K562 (cell line): ENCODE data around the gene EGR1. TPM values are rescaled to one million over a fixed set of nuclear protein-coding genes. Genes with fewer than 3 reads are reported as not detected.

Experiments used
- NRF1 ChIP-seq, 2 experiments: fragments of 450-650 bp; IDR thresholded peaks in 1 of 2; conservative IDR thresholded peaks in 1 of 2; 2 replicates each; pipeline ENCODE4 v1.6.1; 2014; ENCODE audit warnings: mild to moderate bottlenecking in 2 of 2
- SRSF1 ChIP-seq: fragments of 200-400 bp; formaldehyde crosslinking; IDR thresholded peaks from 2 replicates; pipeline ENCODE4 v1.6.1; 2017; ENCODE audit warnings: mild to moderate bottlenecking, low read depth, low read length, moderate library complexity
- STAT5A ChIP-seq: IDR thresholded peaks from 2 replicates; pipeline ENCODE4 v1.6.1; 2012; ENCODE audit warnings: low read length, inconsistent platforms, borderline replicate concordance
- ZNF586 ChIP-seq: fragments of 450-650 bp; formaldehyde crosslinking; conservative IDR thresholded peaks from 2 replicates; pipeline ENCODE4 v1.4.0; 2020; ENCODE audit warnings: mild to moderate bottlenecking, moderate library complexity
- polyA plus RNA-seq, 8 experiments: library from polyadenylated mRNA; depleted of rRNA in 4 of 8; stranded (reverse) in 5 of 8; unstranded in 3 of 8; fragments of >200 nt; fragmentation: Nextera tagmentation in 2 of 8; fragmentation: Illumina TruSeq in 1 of 8; extraction: Ambion mirVana in 2 of 8; extraction: Trizol in 1 of 8; gene quantifications; 2 replicates each; pipeline versions ENCODE4 v1.2.1 to v1.2.3, GENCODE V29; 2011 to 2014; ENCODE audit warnings: inconsistent platforms in 1 of 8, missing spikeins in 1 of 8
- total RNA-seq, 7 experiments: library from RNA; depleted of rRNA in 6 of 7; stranded (reverse); fragments of >200 nt in 6 of 7; fragmentation: Illumina TruSeq in 2 of 7; extraction: Trizol in 2 of 7; gene quantifications; 2 replicates each; pipeline versions ENCODE4 v1.2.1 to v1.2.3, GENCODE V29; 2011 to 2021; ENCODE audit warnings: low replicate concordance in 1 of 7
- TF ChIP-seq, protein P1 (sequence below), 2 experiments: fragments of 450-650 bp; formaldehyde crosslinking in 1 of 2; IDR thresholded peaks; 2 replicates each; pipeline versions ENCODE4 v1.4.0 to v1.6.1; 2014 to 2020; ENCODE audit warnings: mild to moderate bottlenecking in 2 of 2, borderline replicate concordance in 1 of 2, low read depth in 1 of 2
- TF ChIP-seq, protein P2 (sequence below): fragments of 250-450 bp; sonication (Bioruptor Pico); IDR thresholded peaks from 2 replicates; pipeline ENCODE4 v1.8.0; 2022; ENCODE audit warnings: inconsistent platforms
- TF ChIP-seq, protein P3 (sequence below): sonication (generic); IDR thresholded peaks from 2 replicates; pipeline ENCODE4 v1.6.1; 2016
- TF ChIP-seq, protein P4 (sequence below): fragments of 250-450 bp; sonication (Bioruptor Pico); IDR thresholded peaks from 2 replicates; pipeline ENCODE4 v1.8.0; 2022; ENCODE audit warnings: moderate library complexity, mild to moderate bottlenecking, inconsistent platforms
- TF ChIP-seq, protein P5 (sequence below): IDR thresholded peaks from 3 replicates; pipeline ENCODE4 v1.6.1; 2011; ENCODE audit warnings: borderline replicate concordance, mild to moderate bottlenecking; ENCODE audit not compliant: insufficient read length, insufficient read depth
- TF ChIP-seq, protein P6 (sequence below): sonication (generic); formaldehyde crosslinking; IDR thresholded peaks from 2 replicates; pipeline ENCODE4 v1.9.0; 2022; ENCODE audit warnings: mild to moderate bottlenecking, missing genetic modification reagents

Gene EGR1
- total and polyA plus RNA-seq, 9 of the 15 experiments (the other 6 are each of a cell fraction or from before 2014, with no cell fraction given): 1.3 to 132 (median 21.5) TPM

DNA sequence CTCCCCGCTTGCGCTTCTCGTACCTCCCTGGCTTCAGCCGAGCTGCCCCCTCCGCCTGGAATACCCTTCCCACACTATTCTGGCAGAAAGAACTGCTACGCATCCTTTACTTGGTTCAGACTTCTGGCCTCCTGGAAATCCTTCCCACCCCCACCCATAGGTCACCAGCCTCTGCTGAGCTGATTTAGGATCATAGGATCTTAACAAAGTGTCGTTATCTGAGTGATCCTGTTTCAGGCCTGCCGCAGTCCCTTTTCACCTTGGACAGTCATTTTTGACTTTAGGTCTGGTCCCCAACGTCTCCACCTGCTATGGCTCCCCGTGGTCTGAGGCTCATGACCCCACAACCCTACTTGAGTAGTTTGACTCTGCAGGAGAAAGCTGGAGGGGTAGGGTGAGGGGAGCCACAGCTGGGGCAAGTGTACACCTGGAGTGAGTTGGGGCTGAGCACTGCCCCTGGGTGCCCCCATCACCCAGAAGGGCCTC lies 27.3 kb downstream of the EGR1 start (continued):
- TF ChIP-seq, protein P1, sequence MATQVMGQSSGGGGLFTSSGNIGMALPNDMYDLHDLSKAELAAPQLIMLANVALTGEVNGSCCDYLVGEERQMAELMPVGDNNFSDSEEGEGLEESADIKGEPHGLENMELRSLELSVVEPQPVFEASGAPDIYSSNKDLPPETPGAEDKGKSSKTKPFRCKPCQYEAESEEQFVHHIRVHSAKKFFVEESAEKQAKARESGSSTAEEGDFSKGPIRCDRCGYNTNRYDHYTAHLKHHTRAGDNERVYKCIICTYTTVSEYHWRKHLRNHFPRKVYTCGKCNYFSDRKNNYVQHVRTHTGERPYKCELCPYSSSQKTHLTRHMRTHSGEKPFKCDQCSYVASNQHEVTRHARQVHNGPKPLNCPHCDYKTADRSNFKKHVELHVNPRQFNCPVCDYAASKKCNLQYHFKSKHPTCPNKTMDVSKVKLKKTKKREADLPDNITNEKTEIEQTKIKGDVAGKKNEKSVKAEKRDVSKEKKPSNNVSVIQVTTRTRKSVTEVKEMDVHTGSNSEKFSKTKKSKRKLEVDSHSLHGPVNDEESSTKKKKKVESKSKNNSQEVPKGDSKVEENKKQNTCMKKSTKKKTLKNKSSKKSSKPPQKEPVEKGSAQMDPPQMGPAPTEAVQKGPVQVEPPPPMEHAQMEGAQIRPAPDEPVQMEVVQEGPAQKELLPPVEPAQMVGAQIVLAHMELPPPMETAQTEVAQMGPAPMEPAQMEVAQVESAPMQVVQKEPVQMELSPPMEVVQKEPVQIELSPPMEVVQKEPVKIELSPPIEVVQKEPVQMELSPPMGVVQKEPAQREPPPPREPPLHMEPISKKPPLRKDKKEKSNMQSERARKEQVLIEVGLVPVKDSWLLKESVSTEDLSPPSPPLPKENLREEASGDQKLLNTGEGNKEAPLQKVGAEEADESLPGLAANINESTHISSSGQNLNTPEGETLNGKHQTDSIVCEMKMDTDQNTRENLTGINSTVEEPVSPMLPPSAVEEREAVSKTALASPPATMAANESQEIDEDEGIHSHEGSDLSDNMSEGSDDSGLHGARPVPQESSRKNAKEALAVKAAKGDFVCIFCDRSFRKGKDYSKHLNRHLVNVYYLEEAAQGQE (IDR thresholded peaks at IDR 0.05; ENCODE audit: borderline replicate concordance): no peak
- TF ChIP-seq, protein P1 (CRISPR knock-in tag; IDR thresholded peaks at IDR 0.05; ENCODE audit: low read depth): no peak
- TF ChIP-seq NRF1 (conservative IDR thresholded peaks at IDR 0.05 in 1 of 2, IDR thresholded peaks at IDR 0.05 in 1 of 2) (peak in 1 of 2 experiments; percentile 21; a peak in 1 of 4 replicates), ZNF586 (CRISPR knock-in tag) (no peak), STAT5A (no peak), SRSF1 (no peak)
- TF ChIP-seq, protein P2, sequence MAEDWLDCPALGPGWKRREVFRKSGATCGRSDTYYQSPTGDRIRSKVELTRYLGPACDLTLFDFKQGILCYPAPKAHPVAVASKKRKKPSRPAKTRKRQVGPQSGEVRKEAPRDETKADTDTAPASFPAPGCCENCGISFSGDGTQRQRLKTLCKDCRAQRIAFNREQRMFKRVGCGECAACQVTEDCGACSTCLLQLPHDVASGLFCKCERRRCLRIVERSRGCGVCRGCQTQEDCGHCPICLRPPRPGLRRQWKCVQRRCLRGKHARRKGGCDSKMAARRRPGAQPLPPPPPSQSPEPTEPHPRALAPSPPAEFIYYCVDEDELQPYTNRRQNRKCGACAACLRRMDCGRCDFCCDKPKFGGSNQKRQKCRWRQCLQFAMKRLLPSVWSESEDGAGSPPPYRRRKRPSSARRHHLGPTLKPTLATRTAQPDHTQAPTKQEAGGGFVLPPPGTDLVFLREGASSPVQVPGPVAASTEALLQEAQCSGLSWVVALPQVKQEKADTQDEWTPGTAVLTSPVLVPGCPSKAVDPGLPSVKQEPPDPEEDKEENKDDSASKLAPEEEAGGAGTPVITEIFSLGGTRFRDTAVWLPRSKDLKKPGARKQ (CRISPR knock-in tag): no peak
- TF ChIP-seq, protein P3, sequence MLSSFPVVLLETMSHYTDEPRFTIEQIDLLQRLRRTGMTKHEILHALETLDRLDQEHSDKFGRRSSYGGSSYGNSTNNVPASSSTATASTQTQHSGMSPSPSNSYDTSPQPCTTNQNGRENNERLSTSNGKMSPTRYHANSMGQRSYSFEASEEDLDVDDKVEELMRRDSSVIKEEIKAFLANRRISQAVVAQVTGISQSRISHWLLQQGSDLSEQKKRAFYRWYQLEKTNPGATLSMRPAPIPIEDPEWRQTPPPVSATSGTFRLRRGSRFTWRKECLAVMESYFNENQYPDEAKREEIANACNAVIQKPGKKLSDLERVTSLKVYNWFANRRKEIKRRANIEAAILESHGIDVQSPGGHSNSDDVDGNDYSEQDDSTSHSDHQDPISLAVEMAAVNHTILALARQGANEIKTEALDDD: 0 out of 2 replicates have a peak, but pooled peaks have one; percentile 27
- TF ChIP-seq, protein P4, sequence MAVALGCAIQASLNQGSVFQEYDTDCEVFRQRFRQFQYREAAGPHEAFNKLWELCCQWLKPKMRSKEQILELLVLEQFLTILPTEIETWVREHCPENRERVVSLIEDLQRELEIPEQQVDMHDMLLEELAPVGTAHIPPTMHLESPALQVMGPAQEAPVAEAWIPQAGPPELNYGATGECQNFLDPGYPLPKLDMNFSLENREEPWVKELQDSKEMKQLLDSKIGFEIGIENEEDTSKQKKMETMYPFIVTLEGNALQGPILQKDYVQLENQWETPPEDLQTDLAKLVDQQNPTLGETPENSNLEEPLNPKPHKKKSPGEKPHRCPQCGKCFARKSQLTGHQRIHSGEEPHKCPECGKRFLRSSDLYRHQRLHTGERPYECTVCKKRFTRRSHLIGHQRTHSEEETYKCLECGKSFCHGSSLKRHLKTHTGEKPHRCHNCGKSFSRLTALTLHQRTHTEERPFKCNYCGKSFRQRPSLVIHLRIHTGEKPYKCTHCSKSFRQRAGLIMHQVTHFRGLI (CRISPR knock-in tag): no peak
- TF ChIP-seq, protein P5, sequence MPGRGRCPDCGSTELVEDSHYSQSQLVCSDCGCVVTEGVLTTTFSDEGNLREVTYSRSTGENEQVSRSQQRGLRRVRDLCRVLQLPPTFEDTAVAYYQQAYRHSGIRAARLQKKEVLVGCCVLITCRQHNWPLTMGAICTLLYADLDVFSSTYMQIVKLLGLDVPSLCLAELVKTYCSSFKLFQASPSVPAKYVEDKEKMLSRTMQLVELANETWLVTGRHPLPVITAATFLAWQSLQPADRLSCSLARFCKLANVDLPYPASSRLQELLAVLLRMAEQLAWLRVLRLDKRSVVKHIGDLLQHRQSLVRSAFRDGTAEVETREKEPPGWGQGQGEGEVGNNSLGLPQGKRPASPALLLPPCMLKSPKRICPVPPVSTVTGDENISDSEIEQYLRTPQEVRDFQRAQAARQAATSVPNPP: no peak
- TF ChIP-seq, protein P6, sequence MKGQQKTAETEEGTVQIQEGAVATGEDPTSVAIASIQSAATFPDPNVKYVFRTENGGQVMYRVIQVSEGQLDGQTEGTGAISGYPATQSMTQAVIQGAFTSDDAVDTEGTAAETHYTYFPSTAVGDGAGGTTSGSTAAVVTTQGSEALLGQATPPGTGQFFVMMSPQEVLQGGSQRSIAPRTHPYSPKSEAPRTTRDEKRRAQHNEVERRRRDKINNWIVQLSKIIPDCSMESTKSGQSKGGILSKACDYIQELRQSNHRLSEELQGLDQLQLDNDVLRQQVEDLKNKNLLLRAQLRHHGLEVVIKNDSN (CRISPR knock-in tag): peak; percentile 14; the same call in 1 of the 2 replicates
